Umbilical cord (tissue), 2 donors: ENCODE data around the gene LYZL1. TPM values are rescaled to one million over a fixed set of nuclear protein-coding genes. Genes with fewer than 3 reads are reported as not detected.
"Not testable (repeated sequence)": the region's sequence is repeated elsewhere in the genome, so short reads cannot be mapped to it uniquely, and the experiment has no call there.

ENCODE experiments used
- DNase-seq: peaks from one replicate; pipeline ENCODE4 v3.0.0-alpha.2; 2015; ENCODE audit warnings: low spot score
- total RNA-seq: library from RNA; depleted of rRNA; stranded (reverse); fragments of >200 nt; gene quantifications from one replicate; pipeline ENCODE4 v1.2.3, GENCODE V29; 2014; ENCODE audit warnings: low replicate concordance; ENCODE audit not compliant: insufficient read depth

LYZL1 gene
- total RNA-seq, 1 donor from 2014 or later, result not detected

DNA sequence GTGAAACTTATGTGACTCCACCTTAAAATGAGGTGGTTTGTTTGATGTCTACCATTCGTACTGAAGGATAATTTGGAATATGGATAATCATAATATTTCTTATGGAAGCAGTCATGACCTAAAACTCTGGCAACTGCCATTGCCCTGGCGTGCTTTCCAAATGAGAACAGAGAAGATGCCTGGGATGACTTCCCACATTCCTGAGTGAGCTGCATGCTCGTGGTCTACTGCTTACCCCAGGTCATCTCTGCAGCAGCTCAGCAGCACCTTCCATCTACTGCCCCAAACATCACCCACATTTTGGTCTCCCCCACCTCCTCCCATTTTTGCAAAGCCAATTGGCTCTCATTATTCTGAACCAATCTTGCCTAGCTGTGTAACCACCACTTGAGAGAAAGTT, 40.1 kb downstream of the LYZL1 start:
- peak; percentile 79 for DNase-seq

DNA sequence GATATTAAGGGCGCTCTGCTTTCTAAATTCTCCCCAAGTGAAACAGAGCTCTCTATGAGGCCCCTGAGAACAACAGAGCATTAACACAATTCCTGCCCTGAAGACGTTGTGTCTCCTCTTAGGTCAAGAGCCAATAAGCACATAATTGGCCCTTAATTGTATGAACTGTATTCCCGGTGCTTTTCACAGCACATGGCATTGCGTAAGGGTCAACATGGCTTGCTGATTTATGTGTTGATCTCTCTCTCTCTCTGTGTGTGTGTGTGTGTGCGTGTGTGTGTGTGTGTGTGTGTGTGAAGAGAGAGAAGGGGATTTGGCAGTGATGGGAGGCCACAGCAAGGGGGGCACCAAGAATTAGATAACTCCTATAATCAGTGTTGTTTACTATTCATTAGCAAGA, 40.5 kb downstream of the LYZL1 start:
- no peak for DNase-seq

DNA sequence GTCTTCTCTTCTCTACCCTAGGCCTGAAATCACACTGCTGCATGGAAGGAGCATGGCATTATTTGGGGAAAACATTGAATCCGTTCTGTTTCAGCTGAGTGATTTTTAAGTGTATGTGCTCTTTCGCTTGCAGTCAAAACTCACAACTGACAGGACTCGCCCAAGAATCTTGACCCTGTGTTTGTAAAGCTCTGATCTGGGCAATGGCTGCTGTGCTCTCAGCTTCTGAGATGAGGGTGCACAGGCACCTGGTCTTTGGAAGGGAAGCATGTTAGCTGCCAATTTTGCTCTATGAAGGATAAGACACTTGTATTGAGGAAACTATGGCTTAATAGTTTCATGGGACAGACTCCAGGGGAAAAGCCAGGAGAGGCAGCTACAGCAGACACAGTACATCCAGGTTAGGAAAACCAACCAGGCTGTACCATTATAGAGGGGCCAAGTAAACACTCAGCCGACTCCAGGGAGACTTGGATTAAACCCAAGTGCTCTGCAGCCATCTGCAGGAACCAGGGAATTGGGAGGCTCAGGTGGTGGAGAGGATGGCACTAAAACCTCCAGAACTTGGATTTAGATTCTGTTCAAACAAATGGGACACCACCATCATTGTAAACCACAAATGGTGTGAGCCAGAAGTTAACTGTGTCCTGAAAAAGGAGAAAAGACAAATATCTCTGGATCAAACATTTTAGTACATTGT, 43.3 kb downstream of the LYZL1 start:
- no peak for DNase-seq

DNA sequence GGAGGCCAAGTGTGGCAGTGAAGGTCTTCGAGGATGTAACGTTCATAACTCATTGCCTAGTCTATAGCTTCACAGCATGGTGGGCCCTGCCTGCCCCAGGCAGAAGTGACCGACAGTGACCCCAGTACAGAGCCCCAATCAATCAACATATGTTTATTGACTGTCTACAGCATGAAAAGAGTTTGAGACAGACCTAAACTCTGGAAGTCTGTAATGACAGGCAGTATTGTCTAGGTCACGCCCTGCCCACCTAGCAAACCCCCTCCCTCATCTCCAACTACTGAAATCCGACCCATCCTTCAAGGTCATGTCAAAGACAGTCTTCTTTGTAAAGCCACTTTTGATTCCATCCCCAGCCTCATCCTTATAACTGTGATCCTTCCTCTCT, 43.9 kb downstream of the LYZL1 start:
- DNase-seq, result no peak

DNA sequence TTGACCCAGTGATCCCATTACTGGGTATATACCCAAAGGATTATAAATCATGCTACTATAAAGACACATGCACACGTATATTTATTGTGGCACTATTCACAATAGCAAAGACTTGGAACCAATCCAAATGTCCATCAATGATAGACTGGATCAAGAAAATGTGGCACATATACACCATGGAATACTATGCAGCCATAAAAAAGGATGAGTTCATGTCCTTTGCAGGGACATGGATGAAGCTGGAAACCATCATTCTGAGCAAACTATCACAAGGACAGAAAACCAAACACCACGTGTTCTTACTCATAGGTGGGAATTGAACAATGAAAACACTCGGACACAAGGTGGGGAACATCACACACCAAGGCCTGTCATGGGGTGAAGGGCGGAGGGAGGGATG, 48.7 kb downstream of the LYZL1 start:
- DNase-seq, result not testable (repeated sequence)

DNA sequence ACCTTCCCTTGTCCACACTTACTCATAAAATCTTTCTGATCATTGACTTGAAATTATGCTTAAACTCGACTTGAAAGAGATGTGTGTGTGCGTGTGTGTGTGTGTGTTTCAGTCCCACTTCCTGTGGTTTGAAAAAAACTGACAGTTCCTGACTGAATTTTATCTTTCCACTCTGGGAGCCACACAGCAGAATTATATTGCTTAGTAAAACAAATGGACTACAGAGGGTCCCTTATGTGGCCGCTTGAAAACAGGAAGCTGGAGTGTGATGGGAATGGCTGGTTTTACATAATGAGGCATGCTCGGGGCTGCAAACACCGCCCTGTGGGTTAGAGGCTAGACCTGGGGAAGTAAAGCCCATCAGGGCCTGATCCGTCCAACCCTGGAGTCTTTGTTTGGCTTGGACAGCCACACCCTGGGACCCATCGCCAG, 54.8 kb downstream of the LYZL1 start:
- no peak for DNase-seq

DNA sequence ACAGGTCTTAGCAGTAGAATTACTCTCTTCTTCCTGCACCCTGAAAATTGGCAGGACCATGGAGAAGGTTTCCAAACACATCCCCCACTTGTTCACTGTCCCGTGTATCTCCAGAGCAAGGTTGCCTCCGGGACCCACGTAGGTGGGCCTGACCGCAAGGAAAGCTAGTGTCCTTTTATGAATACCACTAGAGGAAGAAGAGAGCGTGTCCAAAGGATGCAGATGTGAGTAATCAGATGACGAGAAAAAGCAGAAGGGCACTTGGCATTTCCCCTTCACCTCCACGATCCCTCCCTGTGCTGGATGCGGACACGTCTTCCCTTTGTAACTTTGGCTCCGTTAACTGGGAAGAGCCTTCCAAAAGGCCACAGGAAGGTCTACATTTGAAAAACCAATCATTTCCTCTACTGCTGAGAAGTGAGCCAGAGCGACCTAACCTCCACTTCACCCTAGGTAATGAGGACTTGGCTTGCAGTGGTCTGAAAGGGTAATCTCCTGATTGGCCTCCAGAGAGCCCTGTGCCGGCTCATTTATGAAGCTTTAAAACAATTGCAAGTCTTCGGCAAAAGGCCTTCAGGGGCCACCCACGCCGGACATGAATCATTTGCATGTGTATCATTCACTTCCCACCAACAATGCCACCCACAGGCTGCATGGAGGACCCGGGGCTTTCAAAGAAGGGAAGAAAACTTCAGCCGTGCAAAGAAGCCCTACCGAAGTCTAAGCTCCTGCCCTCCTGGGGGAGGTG, 55.4 kb downstream of the LYZL1 start:
- DNase-seq, result no peak

DNA sequence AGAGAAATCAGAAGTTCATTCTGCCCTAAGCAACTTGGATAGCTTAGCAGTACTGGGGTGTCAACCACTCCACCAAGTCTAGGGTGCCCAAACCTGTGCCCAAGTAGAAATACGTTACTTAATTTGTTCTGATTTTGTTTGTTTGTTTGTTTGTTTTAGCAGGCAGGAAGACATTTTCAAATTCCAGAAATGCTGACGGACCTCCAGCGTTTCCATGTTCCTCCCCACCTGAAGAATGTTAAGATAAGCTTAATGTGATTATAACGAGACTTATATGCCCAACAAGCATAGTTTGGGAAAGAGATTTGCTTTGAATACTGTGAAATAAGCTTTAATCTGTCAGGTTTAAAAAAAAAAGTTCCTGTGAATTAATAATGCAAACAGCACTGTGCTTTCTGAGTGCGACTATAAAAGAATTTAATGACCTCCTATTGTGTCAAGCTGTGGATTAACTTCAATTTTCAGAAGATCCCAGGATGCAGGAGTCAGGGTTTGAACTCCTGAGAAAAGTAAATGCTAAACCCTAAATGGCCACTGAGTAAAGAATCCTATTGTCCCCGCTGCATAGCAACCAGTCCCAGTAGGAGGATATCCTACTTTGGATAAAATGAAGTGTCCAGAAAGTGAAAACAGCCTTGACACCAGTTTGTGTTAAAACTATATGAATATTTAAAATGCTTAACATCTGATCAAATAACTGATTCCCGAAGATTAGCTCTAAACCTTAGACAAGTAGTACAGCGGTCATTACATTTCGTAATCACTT, 56.5 kb downstream of the LYZL1 start:
- no peak for DNase-seq

DNA sequence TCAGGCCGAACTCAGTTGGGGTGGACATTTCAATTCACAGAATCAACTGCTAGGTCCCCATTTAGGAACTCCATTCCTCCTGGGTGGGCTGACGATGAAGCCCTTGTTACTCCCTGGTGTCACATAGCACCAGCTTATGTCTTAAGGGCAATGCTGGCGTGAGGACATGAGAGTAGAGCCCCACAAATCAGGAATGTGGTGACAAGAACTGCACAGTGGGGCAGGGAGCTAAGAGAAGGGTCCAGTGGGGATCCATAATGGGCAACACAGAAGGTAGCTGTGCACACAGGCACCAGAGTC, 57.0 kb downstream of the LYZL1 start:
- DNase-seq, result no peak

DNA sequence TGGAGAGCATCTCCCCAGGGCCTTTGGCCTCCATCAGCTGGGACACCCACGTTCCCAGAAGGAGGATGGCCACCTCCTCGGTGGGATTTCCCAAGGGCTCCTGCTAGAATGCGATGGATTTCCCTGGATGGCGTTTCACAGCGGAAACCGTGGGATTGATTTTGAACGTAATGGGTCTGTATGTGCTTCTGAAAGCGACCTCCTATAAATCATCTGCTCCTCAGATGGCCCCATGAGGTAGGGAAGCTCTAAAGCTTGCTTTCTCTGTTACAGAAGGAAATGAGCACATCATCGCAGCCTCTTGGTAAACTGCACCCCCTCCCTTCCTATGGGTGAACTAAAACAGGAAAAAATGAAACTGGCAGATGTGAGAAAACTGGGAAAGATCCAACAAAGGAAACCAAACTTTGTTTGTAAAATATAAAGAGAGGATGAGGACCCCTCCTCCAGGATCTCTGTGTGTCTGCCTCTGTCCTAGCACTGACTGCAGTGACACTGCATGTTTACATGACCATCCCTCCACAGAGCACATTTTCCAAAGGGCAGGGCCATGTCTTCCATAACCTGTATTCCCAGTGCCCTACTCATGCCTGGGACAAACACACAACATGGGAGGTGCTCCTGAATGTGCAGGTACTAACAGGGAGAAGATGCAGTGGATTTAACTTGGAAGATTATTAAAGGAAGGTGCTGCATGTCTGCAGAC, 57.6 kb downstream of the LYZL1 start:
- DNase-seq, result no peak

DNA sequence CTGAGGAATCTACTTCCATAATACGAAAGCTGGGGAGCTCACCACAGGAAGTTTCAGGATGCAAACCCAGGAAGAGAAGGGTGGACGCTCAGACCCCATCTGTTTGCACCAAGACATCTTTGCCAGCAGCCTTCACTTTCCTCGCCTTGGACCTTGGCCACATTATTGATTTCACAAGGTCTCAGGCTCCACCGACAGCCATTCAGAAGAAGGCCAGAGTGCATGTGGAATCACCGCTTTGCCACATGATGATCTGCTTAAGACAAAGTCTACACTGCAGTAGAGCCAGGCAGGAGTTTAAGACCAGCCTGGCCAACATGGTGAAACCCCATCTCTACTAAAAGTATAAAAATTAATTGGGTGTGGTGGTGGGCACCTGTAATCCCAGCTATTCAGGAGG, 60.0 kb downstream of the LYZL1 start:
- no peak for DNase-seq

DNA sequence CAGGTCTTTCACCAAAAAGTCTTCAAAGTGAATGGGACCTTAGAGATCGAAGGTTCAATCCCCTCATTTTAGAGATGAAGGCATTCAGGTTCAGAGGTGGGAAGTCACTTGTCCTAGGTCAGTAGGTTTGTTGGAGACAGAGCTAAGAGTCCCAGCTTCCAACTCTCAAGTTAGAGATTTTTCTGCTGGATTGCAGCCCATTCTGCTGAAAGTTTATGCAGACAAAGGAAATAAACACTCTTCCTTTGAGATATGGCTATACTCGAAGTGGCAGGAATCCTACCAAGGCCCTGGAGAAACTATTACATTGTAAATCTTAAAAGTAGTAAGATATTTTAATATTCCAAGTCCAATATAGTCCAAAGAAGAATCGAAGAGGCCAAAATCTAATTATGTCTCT, 64.4 kb downstream of the LYZL1 start:
- DNase-seq, result peak; percentile 41

DNA sequence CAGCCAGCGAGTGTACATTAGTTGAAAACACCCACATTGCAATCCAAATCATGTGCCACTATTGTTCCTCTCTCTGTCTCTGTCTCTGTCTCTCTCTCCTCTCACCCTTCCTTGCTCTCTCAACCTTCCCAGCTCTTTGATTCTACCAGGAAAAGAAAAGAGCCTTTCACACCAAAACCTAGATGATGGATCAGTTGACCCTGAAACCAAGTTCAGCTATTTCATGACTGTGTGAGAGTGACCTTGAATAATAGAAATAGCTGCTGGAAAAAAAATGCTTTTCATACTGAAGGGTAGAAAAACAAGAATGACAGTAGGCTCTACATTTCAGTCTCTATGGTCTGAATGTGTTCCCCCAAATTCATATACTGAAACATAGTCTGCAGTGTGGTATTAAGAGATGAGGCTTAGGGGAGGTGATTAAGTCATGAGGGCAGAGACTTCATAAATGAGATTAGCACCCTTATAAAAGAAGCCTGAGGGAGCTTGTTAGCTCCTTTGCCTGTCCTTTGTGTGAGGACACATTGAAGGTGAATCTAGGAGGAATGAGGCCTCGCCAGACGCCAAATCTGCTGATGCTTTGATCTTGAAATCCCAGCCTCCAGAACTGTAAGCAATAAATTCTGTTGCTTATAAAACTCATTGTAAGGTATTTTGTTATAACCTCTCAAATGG, 65.2 kb downstream of the LYZL1 start:
- no peak for DNase-seq

DNA sequence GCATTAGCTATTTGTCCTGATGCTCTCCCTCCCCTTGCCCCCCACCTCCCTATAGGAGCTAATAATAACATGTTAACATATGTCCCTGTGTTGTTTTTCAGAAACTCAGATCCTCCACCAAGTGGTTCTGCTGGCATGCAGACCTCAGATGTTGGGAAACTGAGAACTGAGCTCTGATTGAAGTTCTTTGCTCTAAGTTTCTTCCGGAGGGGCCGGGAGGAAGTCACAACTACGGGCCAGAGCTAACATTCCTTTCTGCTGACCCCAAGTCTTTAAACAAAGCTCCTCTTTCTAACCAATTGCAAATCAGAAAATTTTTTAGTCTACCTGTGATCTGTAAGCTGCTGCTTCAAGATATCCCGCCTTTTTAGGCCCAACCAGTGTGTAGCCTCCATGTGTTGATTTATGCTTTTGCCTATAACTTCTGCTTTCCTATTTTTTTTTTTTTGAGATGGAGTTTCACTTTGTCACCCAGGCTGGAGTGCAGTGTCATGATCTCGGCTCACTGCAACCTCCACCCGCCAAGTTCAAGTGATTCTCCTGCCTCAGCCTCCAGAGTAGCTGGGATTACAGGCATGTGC, 66.6 kb downstream of the LYZL1 start:
- no peak for DNase-seq

DNA sequence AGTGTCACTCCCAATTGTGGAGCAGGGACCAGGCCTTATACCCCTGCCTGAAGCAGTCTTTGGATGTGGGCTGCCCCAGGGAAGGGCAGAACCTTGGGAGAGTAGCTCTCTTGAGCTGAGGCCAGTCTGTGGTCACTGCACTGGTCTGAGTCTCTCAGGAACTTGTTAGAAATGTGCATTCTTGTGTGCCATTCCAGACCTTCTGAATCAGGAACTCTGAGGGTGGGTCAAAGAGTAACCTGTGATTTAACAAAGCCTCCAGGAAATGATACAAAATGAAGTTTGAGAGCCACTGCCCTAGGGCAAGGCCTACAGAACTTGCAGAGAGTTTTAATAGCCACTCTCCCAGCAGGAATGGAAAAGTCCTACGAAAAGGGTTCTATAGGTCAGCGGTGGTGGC, 68.1 kb downstream of the LYZL1 start:
- DNase-seq, result no peak

DNA sequence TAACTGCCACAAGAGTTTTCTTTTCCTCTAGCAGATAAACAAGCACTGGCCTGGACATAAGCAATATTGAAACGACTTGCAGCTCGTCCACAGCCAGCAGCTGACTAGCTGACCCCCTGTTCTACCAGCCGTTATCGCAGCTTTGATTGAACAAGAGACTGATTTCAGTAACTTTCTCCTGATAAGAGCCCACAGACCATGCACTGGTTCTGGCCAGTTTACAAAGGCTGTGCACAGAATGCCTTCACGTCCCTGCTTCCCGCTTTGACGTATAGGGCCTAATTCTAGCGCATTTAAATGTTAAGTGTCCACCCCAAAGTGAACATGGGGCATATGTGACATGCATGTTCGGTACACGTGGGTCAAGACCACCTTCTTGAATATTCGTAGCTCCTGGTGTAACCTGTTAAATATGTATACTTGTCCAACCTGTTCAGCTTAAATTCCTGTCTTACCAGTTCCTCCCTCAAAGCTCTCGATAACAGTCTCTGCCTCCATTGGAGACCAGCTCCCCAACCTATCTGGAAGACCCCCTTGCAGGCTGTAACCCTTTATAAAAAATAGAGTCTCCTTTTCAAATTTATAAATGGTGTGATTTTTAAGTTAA, 69.2 kb downstream of the LYZL1 start:
- DNase-seq, result no peak

DNA sequence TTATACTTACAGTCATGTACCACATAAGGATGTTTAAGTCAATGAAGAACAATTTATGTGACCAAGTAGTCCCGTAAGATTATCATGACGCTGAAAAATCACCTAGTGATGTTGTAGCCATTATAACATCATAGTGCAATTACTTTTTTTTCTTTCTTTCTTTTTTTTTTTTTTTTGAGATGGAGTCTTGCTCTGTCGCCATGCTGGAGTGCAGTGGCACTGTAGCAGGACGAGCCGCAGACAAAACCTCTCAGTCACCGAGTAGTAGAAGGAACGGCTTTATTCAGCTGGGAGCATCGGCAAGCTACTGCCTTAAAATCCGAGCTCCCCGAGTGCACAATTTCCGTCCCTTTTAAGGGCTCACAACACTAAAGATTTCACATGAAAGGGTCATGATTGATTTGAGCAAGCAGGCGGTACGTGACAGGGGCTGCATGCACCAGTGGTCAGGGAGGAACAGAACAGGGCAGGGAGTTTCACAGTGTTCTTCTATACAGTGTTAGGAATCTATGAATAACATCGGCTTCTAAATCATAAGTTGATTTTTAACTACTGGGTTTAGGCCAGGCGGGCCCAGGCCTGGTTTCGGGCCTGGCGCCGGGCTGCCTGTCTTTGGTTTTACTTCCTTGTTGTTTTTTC, 71.5 kb downstream of the LYZL1 start:
- DNase-seq, result not testable (repeated sequence)
